SK-N-SH (cell line): ENCODE measurements around the gene ANP32A. TPM values are rescaled to one million over a fixed set of nuclear protein-coding genes. Genes with fewer than 3 reads are reported as not detected.

Experiments used
- CTCF ChIA-PET: fragments of 300-600, 350-600 bp; formaldehyde crosslinking; extraction: SDS; loops from one replicate; lab custom pipeline; 2021; lab: Yijun Ruan, JAX
- POLR2A ChIA-PET: fragments of 350-600 bp; sonication (Branson Sonifier 250); formaldehyde crosslinking; extraction: SDS; loops from one replicate; lab custom pipeline; 2020; ENCODE audit warnings: antibody characterized with exemption, inconsistent platforms; lab: Yijun Ruan, JAX
- DNase-seq: peaks from one replicate; pipeline ENCODE4 v3.0.0; 2012
- H2AFZ ChIP-seq: fragments of 200-600 bp; sonication (generic); 2 replicates; pipeline ENCODE4 v1.8.1; 2016; ENCODE audit warnings: antibody characterized with exemption, mild to moderate bottlenecking, low read depth
- H3F3A ChIP-seq: fragments of 200-600 bp; sonication (generic); replicated peaks from 2 replicates; pipeline ENCODE3; 2016; ENCODE audit warnings: antibody characterized with exemption, mild to moderate bottlenecking; ENCODE audit not compliant: insufficient read depth
- H3K27ac ChIP-seq, 2 experiments: fragments of 200-500 bp in 1 of 2; fragments of 200-600 bp in 1 of 2; sonication (Bioruptor generic) in 1 of 2; sonication (generic), shearing (Covaris generic) in 1 of 2; 2 replicates each; pipeline versions ENCODE4 v1.5.1 to v1.6.1; 2014 to 2016; ENCODE audit warnings: low read depth in 2 of 2, inconsistent platforms in 1 of 2, low read length in 1 of 2, mild to moderate bottlenecking in 1 of 2, mixed read lengths in 1 of 2
- H3K27me3 ChIP-seq: fragments of 200-600 bp; sonication (generic), shearing (Covaris generic); 2 replicates; pipeline ENCODE4 v1.6.1; 2016; ENCODE audit warnings: mixed run types; ENCODE audit not compliant: insufficient read depth
- H3K36me3 ChIP-seq, 2 experiments: fragments of 200-500 bp in 1 of 2; fragments of 200-600 bp in 1 of 2; sonication (Bioruptor generic) in 1 of 2; sonication (generic) in 1 of 2; replicated peaks in 1 of 2; 2 replicates each; pipeline versions ENCODE3 to v1.5.1; 2014 to 2016; ENCODE audit warnings: low read length in 1 of 2, mild to moderate bottlenecking in 1 of 2; ENCODE audit not compliant: insufficient read depth in 2 of 2, control insufficient read depth in 1 of 2
- H3K4me1 ChIP-seq, 2 experiments: fragments of 200-500 bp in 1 of 2; fragments of 200-600 bp in 1 of 2; sonication (Bioruptor generic) in 1 of 2; sonication (generic), shearing (Covaris generic) in 1 of 2; 2 replicates each; pipeline versions ENCODE4 v1.5.1 to v1.6.1; 2014 to 2016; ENCODE audit warnings: low read depth in 1 of 2, low read length in 1 of 2, mixed run types in 1 of 2; ENCODE audit not compliant: insufficient read depth in 2 of 2, control insufficient read depth in 1 of 2
- H3K4me2 ChIP-seq: fragments of 200-600 bp; sonication (generic), shearing (Covaris generic); 2 replicates; pipeline ENCODE4 v1.6.1; 2017; ENCODE audit warnings: mixed run types
- H3K4me3 ChIP-seq, 2 experiments: fragments of 200-500 bp in 1 of 2; fragments of 200-600 bp in 1 of 2; sonication (Bioruptor generic) in 1 of 2; sonication (generic), shearing (Covaris generic) in 1 of 2; 2 replicates each; pipeline versions ENCODE4 v1.5.1 to v1.8.1; 2014 to 2016; ENCODE audit warnings: low read depth in 2 of 2, inconsistent platforms in 1 of 2, low read length in 1 of 2, mild to moderate bottlenecking in 1 of 2, mixed read lengths in 1 of 2, moderate library complexity in 1 of 2
- H3K79me2 ChIP-seq: fragments of 200-600 bp; sonication (generic); 2 replicates; pipeline ENCODE4 v1.8.1; 2017; ENCODE audit warnings: mild to moderate bottlenecking; ENCODE audit not compliant: insufficient read depth
- H3K9ac ChIP-seq: fragments of 200-600 bp; sonication (generic); 2 replicates; pipeline ENCODE4 v1.6.1; 2017; ENCODE audit warnings: mixed run types
- H3K9me2 ChIP-seq: fragments of 200-600 bp; sonication (generic); 2 replicates; pipeline ENCODE4 v1.6.1; 2017; ENCODE audit warnings: mixed run types
- H3K9me3 ChIP-seq: fragments of 200-600 bp; sonication (generic); 2 replicates; pipeline ENCODE4 v1.6.1; 2017; ENCODE audit warnings: mixed run types, mild to moderate bottlenecking, moderate library complexity
- H4K20me1 ChIP-seq: fragments of 200-600 bp; sonication (generic); 2 replicates; pipeline ENCODE4 v1.6.1; 2017; ENCODE audit warnings: mild to moderate bottlenecking, mixed run types; ENCODE audit not compliant: insufficient read depth
- ELF1 ChIP-seq: IDR thresholded peaks from 2 replicates; pipeline ENCODE4 v1.4.0; 2012
- EP300 ChIP-seq, 2 experiments: IDR thresholded peaks; 2 replicates each; pipeline versions ENCODE4 v1.4.0 to v1.6.1; 2012; ENCODE audit warnings: borderline replicate concordance in 1 of 2, low read depth in 1 of 2, low read length in 1 of 2
- FOSL2 ChIP-seq: IDR thresholded peaks from 2 replicates; pipeline ENCODE4 v1.4.0; 2012; ENCODE audit warnings: low read depth, mild to moderate bottlenecking, moderate library complexity, borderline replicate concordance
- FOXM1 ChIP-seq: IDR thresholded peaks from 2 replicates; pipeline ENCODE4 v1.4.0; 2012; ENCODE audit warnings: low read depth, mild to moderate bottlenecking
- GATA2 ChIP-seq: sonication (generic); formaldehyde crosslinking; IDR thresholded peaks from 2 replicates; pipeline ENCODE4 v1.5.0; 2020; ENCODE audit warnings: mild to moderate bottlenecking, missing genetic modification reagents
- NFIC ChIP-seq: IDR thresholded peaks from 2 replicates; pipeline ENCODE4 v1.4.0; 2012; ENCODE audit warnings: borderline replicate concordance
- NRF1 ChIP-seq: IDR thresholded peaks from 2 replicates; pipeline ENCODE4 v1.6.1; 2012; ENCODE audit warnings: low read depth, mild to moderate bottlenecking, low read length
- POLR2AphosphoS5 ChIP-seq: IDR thresholded peaks from 2 replicates; pipeline ENCODE4 v1.6.1; 2012; ENCODE audit warnings: low read depth, low read length
- RAD21 ChIP-seq: IDR thresholded peaks from 2 replicates; pipeline ENCODE4 v1.6.1; 2012; ENCODE audit warnings: mild to moderate bottlenecking, low read length
- RXRA ChIP-seq: IDR thresholded peaks from 2 replicates; pipeline ENCODE4 v1.4.0; 2012; ENCODE audit warnings: low read depth, mild to moderate bottlenecking, borderline replicate concordance
- SMC3 ChIP-seq: IDR thresholded peaks from 2 replicates; pipeline ENCODE4 v1.6.1; 2012; ENCODE audit warnings: low read depth, low read length, improper control_type of control experiment
- TAF1 ChIP-seq: IDR thresholded peaks from 2 replicates; pipeline ENCODE4 v1.6.1; 2012; ENCODE audit warnings: low read depth, mild to moderate bottlenecking, low read length, moderate library complexity, borderline replicate concordance
- YY1 ChIP-seq: IDR thresholded peaks from 2 replicates; pipeline ENCODE4 v1.4.0; 2012; ENCODE audit warnings: low read depth, mild to moderate bottlenecking
- WGBS: methylation state at CpG from one replicate; pipeline ENCODE4 v1.1.6; 2017; ENCODE audit warnings: low lambda C conversion rate; 5-methylcytosine and 5-hydroxymethylcytosine counted together
- polyA plus RNA-seq, 3 experiments: library from polyadenylated mRNA; depleted of rRNA; stranded (reverse); fragments of >200 nt; gene quantifications; 2 replicates each; pipeline ENCODE4 v1.2.3, GENCODE V29; 2012
- TF ChIP-seq, protein P1 (sequence below): fragments of 150-350 bp; IDR thresholded peaks from 2 replicates; pipeline ENCODE4 v1.6.1; 2016; ENCODE audit warnings: mild to moderate bottlenecking, low read depth, low read length
- TF ChIP-seq, protein P2 (sequence below): IDR thresholded peaks from 2 replicates; pipeline ENCODE4 v1.4.0; 2012; ENCODE audit warnings: low read depth
- TF ChIP-seq, protein P3 (sequence below): fragments of 150-350 bp; IDR thresholded peaks from 2 replicates; pipeline ENCODE4 v1.6.1; 2017; ENCODE audit warnings: antibody characterized with exemption, low read length, low read depth, borderline replicate concordance
- TF ChIP-seq, protein P4 (sequence below): IDR thresholded peaks from 2 replicates; pipeline ENCODE4 v1.4.0; 2012; ENCODE audit warnings: low read depth, borderline replicate concordance
- TF ChIP-seq, protein P5 (sequence below): fragments of 200-600 bp; sonication (generic); IDR thresholded peaks from 2 replicates; pipeline ENCODE4 v1.6.1; 2017; ENCODE audit warnings: antibody characterized with exemption, mild to moderate bottlenecking, moderate library complexity

Gene ANP32A
- polyA plus RNA-seq, 1 of the 3 experiments (the other 2 are of a cell fraction) = 58.4 TPM

DNA sequence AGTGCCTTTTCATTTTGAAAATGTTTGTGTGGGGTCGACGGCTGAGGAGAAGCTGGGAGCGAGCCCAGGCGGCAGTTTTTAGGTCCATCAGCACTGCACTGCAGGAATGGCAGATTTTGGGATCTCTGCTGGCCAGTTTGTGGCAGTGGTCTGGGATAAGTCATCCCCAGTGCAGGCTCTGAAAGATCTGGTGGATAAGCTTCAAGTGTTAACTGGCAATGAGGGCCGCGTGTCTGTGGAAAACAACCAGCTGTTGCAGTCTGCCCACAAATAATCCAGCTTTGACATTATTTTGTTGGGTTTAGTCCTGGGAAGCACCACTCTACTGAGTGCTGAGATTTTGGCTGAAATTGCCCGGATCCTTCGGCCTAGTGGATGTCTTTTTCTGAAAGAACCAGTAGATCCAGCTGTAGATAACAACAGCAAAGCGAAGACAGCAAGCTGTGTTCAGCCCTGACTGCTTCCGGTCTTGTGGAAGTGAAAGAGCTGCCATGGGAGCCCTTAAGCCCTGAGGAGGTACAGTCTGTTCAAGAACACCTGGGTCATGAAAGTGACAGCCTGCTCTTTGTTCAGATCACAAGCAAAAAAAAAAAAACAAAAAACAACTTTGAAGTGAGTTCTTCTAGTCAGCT, 13.1 kb upstream of the ANP32A start:
- Histone ChIP-seq H3K27me3 (peaks cover 7% of the 10 kb centered on the region), H3K79me2 (no peaks in the 10 kb centered on the region), H3F3A (no peaks in the 10 kb centered on the region), H3K9me3 (no peaks in the 10 kb centered on the region), H3K9ac (no peak overlapping the region), H3K9me2 (no peaks in the 10 kb centered on the region), H4K20me1 (no peaks in the 10 kb centered on the region), H3K36me3 (no peaks in the 10 kb centered on the region), H3K4me3 (no peak overlapping the region), H3K4me1 (peaks cover 0 to 12% of the 10 kb centered on the region in 2 experiments; a peak in 1 of 4 replicates), H3K27ac (peak overlapping the region in 1 of 2 experiments; percentile 40; a peak in 1 of 4 replicates), H2AFZ (no peak overlapping the region), H3K4me2 (no peak overlapping the region)
- POLR2A ChIA-PET = interaction anchor here (0.7 to 0.9 kb wide), 2 partner anchors 15 to 16 kb away, joined by 3 to 5 read pairs; no protein-coding TSS in a partner anchor
- TF ChIP-seq RAD21 = no peak
- TF ChIP-seq TAF1 = no peak
- TF ChIP-seq, protein P1, sequence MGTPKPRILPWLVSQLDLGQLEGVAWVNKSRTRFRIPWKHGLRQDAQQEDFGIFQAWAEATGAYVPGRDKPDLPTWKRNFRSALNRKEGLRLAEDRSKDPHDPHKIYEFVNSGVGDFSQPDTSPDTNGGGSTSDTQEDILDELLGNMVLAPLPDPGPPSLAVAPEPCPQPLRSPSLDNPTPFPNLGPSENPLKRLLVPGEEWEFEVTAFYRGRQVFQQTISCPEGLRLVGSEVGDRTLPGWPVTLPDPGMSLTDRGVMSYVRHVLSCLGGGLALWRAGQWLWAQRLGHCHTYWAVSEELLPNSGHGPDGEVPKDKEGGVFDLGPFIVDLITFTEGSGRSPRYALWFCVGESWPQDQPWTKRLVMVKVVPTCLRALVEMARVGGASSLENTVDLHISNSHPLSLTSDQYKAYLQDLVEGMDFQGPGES = no peak
- peak; percentile 76 for TF ChIP-seq GATA2 (CRISPR knock-in tag)
- 42% methylated on average over 10 of the region's 10 CpGs for WGBS
- DNase-seq = peak; percentile 37
- CTCF ChIA-PET = interaction anchor here (0.5 to 1.8 kb wide), 6 partner anchors 11 to 350 kb away, joined by 3 to 10 read pairs (median 3); no protein-coding TSS in a partner anchor

DNA sequence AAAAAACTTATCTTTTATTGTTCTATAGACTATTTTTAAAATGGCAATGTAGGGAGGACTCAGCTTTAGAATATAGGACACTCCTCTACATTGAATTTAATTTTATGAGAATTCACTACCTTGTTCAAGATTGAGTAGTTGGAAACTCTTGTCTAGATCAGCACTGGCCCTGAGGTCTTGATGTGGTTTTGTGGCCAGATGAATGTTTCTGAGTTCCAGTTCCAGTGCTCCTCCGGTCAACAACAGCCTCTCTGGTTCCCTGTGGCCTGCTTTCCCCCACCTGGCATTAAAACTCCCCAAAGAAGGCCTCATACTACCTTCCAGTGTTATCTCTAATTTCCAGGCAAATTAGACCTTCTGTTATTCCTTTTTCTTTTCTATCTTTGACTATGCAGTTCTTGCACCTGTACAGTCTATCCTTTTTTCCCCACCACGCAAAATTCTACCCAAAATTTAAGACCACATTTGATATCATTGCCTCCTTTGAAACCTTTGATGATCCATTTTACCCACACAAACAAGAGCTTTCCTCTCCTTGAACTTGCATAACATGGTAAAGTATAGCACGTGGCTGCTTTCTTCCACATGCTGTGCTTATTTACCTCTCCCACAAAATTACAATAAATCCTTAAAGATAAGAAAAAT, 9.6 kb upstream of the ANP32A start:
- Histone ChIP-seq H3F3A (no peaks in the 10 kb centered on the region), H3K4me2 (no peak overlapping the region), H3K27me3 (peaks cover 7% of the 10 kb centered on the region), H3K79me2 (no peaks in the 10 kb centered on the region), H3K4me1 (peaks cover 0 to 12% of the 10 kb centered on the region in 2 experiments; a peak in 1 of 4 replicates), H2AFZ (no peak overlapping the region), H4K20me1 (no peaks in the 10 kb centered on the region), H3K4me3 (no peak overlapping the region), H3K9me2 (no peaks in the 10 kb centered on the region), H3K36me3 (no peaks in the 10 kb centered on the region), H3K9ac (no peak overlapping the region), H3K27ac (no peak overlapping the region), H3K9me3 (no peaks in the 10 kb centered on the region)
- ChIA-PET POLR2A (no interaction called here), CTCF (interaction anchor here (1.5 to 2.0 kb wide), 2 partner anchors 46 to 271 kb away, joined by 3 to 9 read pairs; no protein-coding TSS in a partner anchor)
- 51% methylated on average over 3 of the region's 3 CpGs for WGBS
- DNase-seq = no peak
- TF ChIP-seq TAF1 (no peak), NFIC (no peak), POLR2AphosphoS5 (no peak), YY1 (no peak), NRF1 (no peak), EP300 (IDR thresholded peaks at IDR 0.05; ENCODE audit: borderline replicate concordance in 1 of 2, low read depth in 1 of 2, low read length in 1 of 2) (no peak), FOXM1 (no peak), SMC3 (no peak), ELF1 (no peak), FOSL2 (no peak), RXRA (no peak)
- TF ChIP-seq, protein P2, sequence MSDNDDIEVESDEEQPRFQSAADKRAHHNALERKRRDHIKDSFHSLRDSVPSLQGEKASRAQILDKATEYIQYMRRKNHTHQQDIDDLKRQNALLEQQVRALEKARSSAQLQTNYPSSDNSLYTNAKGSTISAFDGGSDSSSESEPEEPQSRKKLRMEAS = no peak
- TF ChIP-seq, protein P3, sequence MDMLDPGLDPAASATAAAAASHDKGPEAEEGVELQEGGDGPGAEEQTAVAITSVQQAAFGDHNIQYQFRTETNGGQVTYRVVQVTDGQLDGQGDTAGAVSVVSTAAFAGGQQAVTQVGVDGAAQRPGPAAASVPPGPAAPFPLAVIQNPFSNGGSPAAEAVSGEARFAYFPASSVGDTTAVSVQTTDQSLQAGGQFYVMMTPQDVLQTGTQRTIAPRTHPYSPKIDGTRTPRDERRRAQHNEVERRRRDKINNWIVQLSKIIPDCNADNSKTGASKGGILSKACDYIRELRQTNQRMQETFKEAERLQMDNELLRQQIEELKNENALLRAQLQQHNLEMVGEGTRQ = no peak
- TF ChIP-seq, protein P4, sequence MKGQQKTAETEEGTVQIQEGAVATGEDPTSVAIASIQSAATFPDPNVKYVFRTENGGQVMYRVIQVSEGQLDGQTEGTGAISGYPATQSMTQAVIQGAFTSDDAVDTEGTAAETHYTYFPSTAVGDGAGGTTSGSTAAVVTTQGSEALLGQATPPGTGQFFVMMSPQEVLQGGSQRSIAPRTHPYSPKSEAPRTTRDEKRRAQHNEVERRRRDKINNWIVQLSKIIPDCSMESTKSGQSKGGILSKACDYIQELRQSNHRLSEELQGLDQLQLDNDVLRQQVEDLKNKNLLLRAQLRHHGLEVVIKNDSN = no peak
- TF ChIP-seq, protein P5, sequence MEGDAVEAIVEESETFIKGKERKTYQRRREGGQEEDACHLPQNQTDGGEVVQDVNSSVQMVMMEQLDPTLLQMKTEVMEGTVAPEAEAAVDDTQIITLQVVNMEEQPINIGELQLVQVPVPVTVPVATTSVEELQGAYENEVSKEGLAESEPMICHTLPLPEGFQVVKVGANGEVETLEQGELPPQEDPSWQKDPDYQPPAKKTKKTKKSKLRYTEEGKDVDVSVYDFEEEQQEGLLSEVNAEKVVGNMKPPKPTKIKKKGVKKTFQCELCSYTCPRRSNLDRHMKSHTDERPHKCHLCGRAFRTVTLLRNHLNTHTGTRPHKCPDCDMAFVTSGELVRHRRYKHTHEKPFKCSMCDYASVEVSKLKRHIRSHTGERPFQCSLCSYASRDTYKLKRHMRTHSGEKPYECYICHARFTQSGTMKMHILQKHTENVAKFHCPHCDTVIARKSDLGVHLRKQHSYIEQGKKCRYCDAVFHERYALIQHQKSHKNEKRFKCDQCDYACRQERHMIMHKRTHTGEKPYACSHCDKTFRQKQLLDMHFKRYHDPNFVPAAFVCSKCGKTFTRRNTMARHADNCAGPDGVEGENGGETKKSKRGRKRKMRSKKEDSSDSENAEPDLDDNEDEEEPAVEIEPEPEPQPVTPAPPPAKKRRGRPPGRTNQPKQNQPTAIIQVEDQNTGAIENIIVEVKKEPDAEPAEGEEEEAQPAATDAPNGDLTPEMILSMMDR = no peak
- TF ChIP-seq, protein P1 = no peak
